Fibroblast of mammary gland (primary cell): ENCODE measurements around the gene PKIG.

Source experiments
- DNase-seq: peaks from one replicate; pipeline ENCODE4 v3.0.0-alpha.2; 2010; ENCODE audit warnings: low read depth
- H3K4me3 ChIP-seq: 2 replicates; pipeline ENCODE4 v1.5.1; 2011; ENCODE audit warnings: low read depth, mild to moderate bottlenecking, low read length, moderate library complexity; ENCODE audit not compliant: control insufficient read depth
- TF ChIP-seq, protein P1 (sequence below): conservative IDR thresholded peaks from 2 replicates; pipeline ENCODE4 v1.5.1; 2011; ENCODE audit warnings: low read depth, low read length, inconsistent platforms; ENCODE audit not compliant: control insufficient read depth, insufficient read depth

Gene PKIG

DNA sequence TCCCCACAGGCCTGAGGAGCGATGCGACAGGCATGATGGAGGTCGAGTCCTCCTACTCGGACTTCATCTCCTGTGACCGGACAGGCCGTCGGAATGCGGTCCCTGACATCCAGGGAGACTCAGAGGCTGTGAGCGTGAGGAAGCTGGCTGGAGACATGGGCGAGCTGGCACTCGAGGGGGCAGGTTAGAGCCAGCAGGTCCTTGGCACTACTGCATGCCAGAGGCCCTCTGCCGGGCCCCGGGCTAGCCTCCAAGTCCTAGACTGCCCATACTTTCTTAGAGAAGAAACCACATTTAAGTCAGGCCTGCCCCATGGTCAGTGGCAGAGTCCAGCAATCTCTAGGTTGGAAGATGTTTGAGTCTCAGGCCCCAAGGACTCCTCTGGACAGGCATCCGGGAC, 32.1 kb downstream of the PKIG start:
- TF ChIP-seq, protein P1, sequence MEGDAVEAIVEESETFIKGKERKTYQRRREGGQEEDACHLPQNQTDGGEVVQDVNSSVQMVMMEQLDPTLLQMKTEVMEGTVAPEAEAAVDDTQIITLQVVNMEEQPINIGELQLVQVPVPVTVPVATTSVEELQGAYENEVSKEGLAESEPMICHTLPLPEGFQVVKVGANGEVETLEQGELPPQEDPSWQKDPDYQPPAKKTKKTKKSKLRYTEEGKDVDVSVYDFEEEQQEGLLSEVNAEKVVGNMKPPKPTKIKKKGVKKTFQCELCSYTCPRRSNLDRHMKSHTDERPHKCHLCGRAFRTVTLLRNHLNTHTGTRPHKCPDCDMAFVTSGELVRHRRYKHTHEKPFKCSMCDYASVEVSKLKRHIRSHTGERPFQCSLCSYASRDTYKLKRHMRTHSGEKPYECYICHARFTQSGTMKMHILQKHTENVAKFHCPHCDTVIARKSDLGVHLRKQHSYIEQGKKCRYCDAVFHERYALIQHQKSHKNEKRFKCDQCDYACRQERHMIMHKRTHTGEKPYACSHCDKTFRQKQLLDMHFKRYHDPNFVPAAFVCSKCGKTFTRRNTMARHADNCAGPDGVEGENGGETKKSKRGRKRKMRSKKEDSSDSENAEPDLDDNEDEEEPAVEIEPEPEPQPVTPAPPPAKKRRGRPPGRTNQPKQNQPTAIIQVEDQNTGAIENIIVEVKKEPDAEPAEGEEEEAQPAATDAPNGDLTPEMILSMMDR: no peak
- no peak overlapping the region for H3K4me3 ChIP-seq
- no peak for DNase-seq

DNA sequence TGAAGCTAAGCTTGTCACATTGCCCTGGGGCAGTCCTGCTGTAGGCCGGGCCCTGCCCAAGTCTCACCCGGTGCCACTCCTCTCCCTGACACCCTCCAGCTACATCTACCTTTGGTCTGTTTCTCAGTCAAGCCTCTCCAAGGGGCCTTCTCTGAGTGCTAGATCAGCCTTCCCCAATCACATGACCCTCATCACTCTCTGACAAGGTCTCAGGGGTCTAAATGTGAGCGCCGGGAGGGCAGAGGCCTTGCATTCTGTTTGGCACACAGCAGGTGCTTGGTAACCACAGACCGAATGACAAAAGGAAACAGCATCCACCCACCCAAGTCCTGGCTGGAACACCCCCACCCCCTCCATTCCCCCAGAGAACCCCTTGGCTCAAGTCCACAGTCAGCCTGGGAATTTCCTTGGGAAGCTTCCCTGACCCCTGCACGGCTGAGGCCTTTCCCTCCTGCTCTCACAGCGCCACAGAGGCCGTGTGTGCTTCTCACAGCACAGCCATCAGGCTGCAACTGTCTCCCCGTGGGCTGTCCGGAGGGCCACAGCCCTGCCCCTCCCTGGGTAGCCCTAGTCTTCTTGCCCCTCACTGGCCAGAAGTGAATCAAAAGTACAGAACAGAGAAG, 32.9 kb downstream of the PKIG start:
- H3K4me3 ChIP-seq: no peak overlapping the region
- TF ChIP-seq, protein P1: no peak
- peak; percentile 69 for DNase-seq

- TF ChIP-seq, protein P1: no peak
- no peak for DNase-seq
- H3K4me3 ChIP-seq: no peak overlapping the region
Measured at GRCh38 chr20:44615876-44616603, 33.7 kb downstream of the PKIG start.

DNA sequence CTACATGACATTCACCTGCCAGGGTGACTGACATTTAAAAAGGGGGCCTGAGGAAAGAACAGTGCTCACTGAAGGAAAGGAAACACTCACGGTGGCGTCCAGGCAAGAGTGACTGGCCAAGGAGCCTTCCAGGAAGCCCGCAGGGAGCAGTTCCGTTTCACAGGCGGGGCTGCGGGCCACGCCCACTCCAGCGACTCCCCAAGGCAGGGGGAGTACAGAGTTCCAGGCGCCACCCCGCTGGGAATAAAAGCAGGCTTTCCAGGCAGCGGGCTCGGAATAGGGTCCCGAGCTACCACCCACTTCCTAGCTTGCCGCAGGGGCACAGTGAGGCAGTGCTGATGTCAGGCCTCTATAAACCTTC, 34.2 kb downstream of the PKIG start:
- DNase-seq: no peak
- TF ChIP-seq, protein P1: no peak
- no peak overlapping the region for H3K4me3 ChIP-seq

DNA sequence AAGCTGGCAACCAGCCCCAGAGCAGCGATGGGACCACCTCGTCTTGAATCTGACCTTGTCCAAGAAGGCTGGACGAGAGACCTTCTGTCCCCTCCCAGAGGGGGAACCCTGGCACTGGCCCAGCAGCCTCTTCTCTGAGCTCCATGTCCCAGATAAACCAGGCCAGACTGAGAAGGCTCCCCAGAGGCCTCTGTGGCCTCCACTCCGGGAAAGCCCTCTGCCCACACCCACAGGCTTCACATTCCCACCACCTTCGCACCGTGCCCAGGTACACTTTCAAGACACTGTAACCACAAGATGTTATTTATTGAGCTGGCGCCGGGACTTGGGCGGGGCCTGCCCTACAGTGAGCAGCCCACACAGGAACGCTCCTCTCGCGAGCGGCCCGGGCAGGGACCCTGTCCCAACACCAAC, 35.9 kb downstream of the PKIG start:
- no peak for DNase-seq
- H3K4me3 ChIP-seq: no peak overlapping the region
- TF ChIP-seq, protein P1: no peak

DNA sequence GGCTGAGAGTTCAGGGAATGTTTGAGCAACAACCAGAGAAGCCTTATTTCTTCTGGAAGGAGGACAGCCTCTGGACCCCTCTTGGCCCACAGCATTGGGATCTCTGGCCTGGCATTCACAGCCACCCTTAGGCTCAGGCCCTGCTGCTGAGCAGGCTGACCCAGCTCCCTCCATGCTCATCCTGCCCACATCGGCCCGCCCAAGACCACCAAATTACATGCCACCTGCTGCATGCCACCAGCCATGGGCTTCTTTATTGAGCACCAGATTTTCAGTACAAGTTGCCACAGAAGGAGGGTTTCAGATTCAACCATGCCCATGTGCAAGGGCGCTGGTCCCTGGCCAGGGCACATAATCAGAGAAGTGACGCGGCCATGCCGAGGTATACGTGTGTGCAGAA, 36.9 kb downstream of the PKIG start:
- no peak for DNase-seq
- no peak overlapping the region for H3K4me3 ChIP-seq
- TF ChIP-seq, protein P1: no peak
